Lower leg skin (tissue), 3 donors: Measurements from ENCODE around the gene MYD88.

ENCODE experiments used
- POLR2A ChIP-seq, 2 donors: fragments of 450-650 bp; IDR thresholded peaks; one replicate each; pipeline ENCODE4 v1.6.1; 2016 to 2017; ENCODE audit warnings: antibody characterized with exemption in 2 of 2, mild to moderate bottlenecking in 1 of 2, moderate library complexity in 1 of 2
- TF ChIP-seq, protein P1 (sequence below), 3 donors: fragments of 450-650 bp; IDR thresholded peaks; one replicate each; pipeline ENCODE4 v1.5.1; 2016; ENCODE audit warnings: antibody characterized with exemption in 3 of 3, mild to moderate bottlenecking in 3 of 3, moderate library complexity in 2 of 3

DNA sequence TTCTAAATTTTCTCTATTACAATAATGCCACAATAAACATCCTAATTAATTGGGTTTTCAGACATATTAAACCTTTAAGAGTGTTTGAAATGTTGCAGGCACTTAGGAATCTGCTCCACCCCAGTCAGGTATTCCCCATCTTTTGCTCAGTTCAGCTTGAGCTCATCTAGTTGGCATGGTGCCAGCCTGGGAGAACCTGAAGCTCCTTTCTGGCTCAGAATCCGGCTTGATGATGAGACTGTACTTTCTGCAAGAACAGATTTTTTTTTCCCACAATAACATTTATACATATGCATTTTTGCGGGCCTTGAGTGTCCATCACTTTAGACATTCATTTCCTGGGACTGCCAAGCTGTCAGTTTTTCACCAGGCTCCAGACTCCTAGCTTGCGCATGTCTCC is 19.1 kb downstream of the MYD88 start:
- TF ChIP-seq, protein P1, sequence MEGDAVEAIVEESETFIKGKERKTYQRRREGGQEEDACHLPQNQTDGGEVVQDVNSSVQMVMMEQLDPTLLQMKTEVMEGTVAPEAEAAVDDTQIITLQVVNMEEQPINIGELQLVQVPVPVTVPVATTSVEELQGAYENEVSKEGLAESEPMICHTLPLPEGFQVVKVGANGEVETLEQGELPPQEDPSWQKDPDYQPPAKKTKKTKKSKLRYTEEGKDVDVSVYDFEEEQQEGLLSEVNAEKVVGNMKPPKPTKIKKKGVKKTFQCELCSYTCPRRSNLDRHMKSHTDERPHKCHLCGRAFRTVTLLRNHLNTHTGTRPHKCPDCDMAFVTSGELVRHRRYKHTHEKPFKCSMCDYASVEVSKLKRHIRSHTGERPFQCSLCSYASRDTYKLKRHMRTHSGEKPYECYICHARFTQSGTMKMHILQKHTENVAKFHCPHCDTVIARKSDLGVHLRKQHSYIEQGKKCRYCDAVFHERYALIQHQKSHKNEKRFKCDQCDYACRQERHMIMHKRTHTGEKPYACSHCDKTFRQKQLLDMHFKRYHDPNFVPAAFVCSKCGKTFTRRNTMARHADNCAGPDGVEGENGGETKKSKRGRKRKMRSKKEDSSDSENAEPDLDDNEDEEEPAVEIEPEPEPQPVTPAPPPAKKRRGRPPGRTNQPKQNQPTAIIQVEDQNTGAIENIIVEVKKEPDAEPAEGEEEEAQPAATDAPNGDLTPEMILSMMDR (IDR thresholded peaks at IDR 0.05), result no peak
- TF ChIP-seq POLR2A (IDR thresholded peaks at IDR 0.05), result no peak
